Lung (tissue), 12 donors: Measurements from ENCODE around the gene NTHL1. TPM values are rescaled to one million over a fixed set of nuclear protein-coding genes. Genes with fewer than 3 reads are reported as not detected.
A peak's percentile ranks its signal among the peaks of the same experiment; 100 is the strongest.

Experiments
- ATAC-seq: fragments of 200-7000 bp; cut with Tn5 transposase; one replicate; pipeline ENCODE4 v1.9.1; 2020; ENCODE audit warnings: moderate number of reproducible peaks; ENCODE audit not compliant: insufficient read depth, low FRiP score
- DNase-seq, 3 donors: peaks; one replicate each; pipeline ENCODE4 v3.0.0-alpha.2; 2013 to 2017
- H3K27ac ChIP-seq, 2 donors: one replicate each; pipeline ENCODE4 v1.5.1; 2013; ENCODE audit warnings: mild to moderate bottlenecking in 2 of 2, moderate library complexity in 2 of 2, control low read depth in 1 of 2, inconsistent platforms in 1 of 2, low read depth in 1 of 2, low read length in 1 of 2
- H3K27me3 ChIP-seq, 3 donors: one replicate each; pipeline ENCODE4 v1.5.1; 2013; ENCODE audit warnings: low read length in 2 of 3; ENCODE audit not compliant: control insufficient read depth in 3 of 3, insufficient read depth in 3 of 3
- H3K36me3 ChIP-seq, 4 donors: one replicate each; pipeline ENCODE4 v1.5.1; 2013; ENCODE audit warnings: low read length in 4 of 4, mild to moderate bottlenecking in 1 of 4, moderate library complexity in 1 of 4; ENCODE audit not compliant: control insufficient read depth in 4 of 4, insufficient read depth in 4 of 4
- H3K4me1 ChIP-seq, 5 donors: one replicate each; pipeline ENCODE4 v1.5.1; 2013; ENCODE audit warnings: low read length in 5 of 5, mild to moderate bottlenecking in 2 of 5, moderate library complexity in 1 of 5; ENCODE audit not compliant: control insufficient read depth in 5 of 5, insufficient read depth in 5 of 5
- H3K4me3 ChIP-seq: one replicate; pipeline ENCODE4 v1.5.1; 2013; ENCODE audit warnings: mild to moderate bottlenecking, control low read depth, moderate library complexity
- H3K9ac ChIP-seq, 2 donors: one replicate each; pipeline ENCODE4 v1.5.1; 2013; ENCODE audit warnings: low read length in 2 of 2, control low read depth in 1 of 2; ENCODE audit not compliant: insufficient read depth in 1 of 2
- H3K9me3 ChIP-seq, 4 donors: one replicate each; pipeline ENCODE4 v1.5.1; 2013; ENCODE audit warnings: low read length in 3 of 4, mild to moderate bottlenecking in 1 of 4, moderate library complexity in 1 of 4; ENCODE audit not compliant: control insufficient read depth in 4 of 4, insufficient read depth in 3 of 4
- CTCF ChIP-seq: IDR thresholded peaks from 2 replicates; pipeline ENCODE4 v1.5.1; 2012; ENCODE audit warnings: mild to moderate bottlenecking; ENCODE audit errors: control extremely low read depth, extremely low read depth
- WGBS, 2 donors: extraction: QIAGEN DNeasy Blood & Tissue Kit; methylation state at CpG; one replicate each; pipeline ENCODE4 v1.1.7; 2013; 5-methylcytosine and 5-hydroxymethylcytosine counted together
- polyA plus RNA-seq, 2 donors: library from polyadenylated mRNA; stranded (reverse); fragments of 200-250 nt; gene quantifications; one replicate each; pipeline ENCODE4 v1.2.1, GENCODE V29; 2013
- total RNA-seq, 2 donors: library from RNA; depleted of rRNA in 1 of 2; stranded (reverse); fragments of >200 nt in 1 of 2; gene quantifications; one replicate each; pipeline ENCODE4 v1.2.1, GENCODE V29; 2014 to 2021
- donor health status: control.
- donor health status: control.
- donor health status: Bipolar disorder and iron deficiency.
- donor health status: healthy.
- donor health status: DM: yes; HTN: yes; CAD: no.

Gene NTHL1
- total and polyA plus RNA-seq, 4 donors: 19.3 to 43.5 (median 29.1) TPM

GRCh38 chr16:2033057-2033908 is 14.4 kb downstream of the NTHL1 start:
- peaks cover 0 to 66% (median 44%) of the 10 kb centered on the region in 5 donors for H3K4me1 ChIP-seq
- WGBS, 2 donors: 16 to 20% methylated on average over 31 to 37 of the region's 37 CpGs
- no peak for TF ChIP-seq CTCF
- ATAC-seq (peak; percentile 21), DNase-seq (peak; percentile 80 to 87 (median 84))
- H3K9ac ChIP-seq: no peak overlapping the region
- peak overlapping the region; percentile 81 to 96 for H3K27ac ChIP-seq
- no peaks in the 10 kb centered on the region for H3K27me3 ChIP-seq
- H3K36me3 ChIP-seq: peaks cover 0 to 27% (median 12%) of the 10 kb centered on the region in 4 donors
- peak overlapping the region; percentile 66 for H3K4me3 ChIP-seq
- no peaks in the 10 kb centered on the region for H3K9me3 ChIP-seq

GRCh38 chr16:2032285-2033056 is 15.2 kb downstream of the NTHL1 start:
- no peak for ATAC-seq
- no peak for DNase-seq
- WGBS, 2 donors: 45 to 59% methylated on average over 13 to 15 of the region's 15 CpGs

GRCh38 chr16:2031081-2031577 is 16.5 kb downstream of the NTHL1 start:
- H3K9me3 ChIP-seq: no peaks in the 10 kb centered on the region
- ATAC-seq: no peak
- peaks cover 0 to 58% (median 31%) of the 10 kb centered on the region in 5 donors for H3K4me1 ChIP-seq

More at GRCh38 chr16:2032285-2033056, 15.2 kb downstream of the NTHL1 start:
- Histone ChIP-seq H3K36me3 (peaks cover 0 to 21% (median 8%) of the 10 kb centered on the region in 4 donors), H3K9me3 (no peaks in the 10 kb centered on the region), H3K4me3 (no peak overlapping the region), H3K27me3 (no peaks in the 10 kb centered on the region), H3K4me1 (peaks cover 0 to 66% (median 39%) of the 10 kb centered on the region in 5 donors), H3K27ac (peak overlapping the region; percentile 69 to 96), H3K9ac (no peak overlapping the region)
- TF ChIP-seq CTCF: no peak

More at GRCh38 chr16:2031081-2031577, 16.5 kb downstream of the NTHL1 start:
- Histone ChIP-seq H3K4me3 (no peak overlapping the region), H3K36me3 (peaks cover 0 to 15% (median 0%) of the 10 kb centered on the region in 4 donors), H3K27ac (peak overlapping the region; percentile 43 to 78), H3K9ac (no peak overlapping the region), H3K27me3 (no peaks in the 10 kb centered on the region)
- 60 to 77% methylated on average over 11 of the region's 11 CpGs for WGBS, 2 donors
- no peak for TF ChIP-seq CTCF
- no peak for DNase-seq
